ENCODE results near the gene SCLT1. TPM values are rescaled to one million over a fixed set of nuclear protein-coding genes. Genes with fewer than 3 reads are reported as not detected.

Gene SCLT1
- total RNA-seq, 1 experiment from 2014 or later: 14.3 TPM

GRCh38 chr4:129087516-129087915 is 5.8 kb downstream of the SCLT1 start (continued):
- TF ChIP-seq ZBTB21 (CRISPR knock-in tag; IDR thresholded peaks at IDR 0.05; ENCODE audit: borderline replicate concordance) (no peak), ELF4 (CRISPR knock-in tag; IDR thresholded peaks at IDR 0.05; ENCODE audit: low read depth) (no peak), NFYB (CRISPR knock-in tag; conservative IDR thresholded peaks at IDR 0.05; ENCODE audit: low read depth) (no peak), ZNF423 (CRISPR knock-in tag; IDR thresholded peaks at IDR 0.05) (no peak), E2F1 (CRISPR knock-in tag; IDR thresholded peaks at IDR 0.05) (no peak), E2F4 (CRISPR knock-in tag; IDR thresholded peaks at IDR 0.05; ENCODE audit: borderline replicate concordance, low read depth) (no peak), ZNF121 (CRISPR knock-in tag; IDR thresholded peaks at IDR 0.05) (no peak), STAT6 (CRISPR knock-in tag; conservative IDR thresholded peaks at IDR 0.05; ENCODE audit: low read depth) (no peak), RELA (CRISPR knock-in tag; IDR thresholded peaks at IDR 0.05; ENCODE audit: borderline replicate concordance) (no peak), MXD4 (CRISPR knock-in tag; IDR thresholded peaks at IDR 0.05; ENCODE audit: borderline replicate concordance) (no peak)

- no peak for TF ChIP-seq ZNF232 (CRISPR knock-in tag; IDR thresholded peaks at IDR 0.05)
- TF ChIP-seq KAT7 (CRISPR knock-in tag; IDR thresholded peaks at IDR 0.05; ENCODE audit: borderline replicate concordance): no peak
- TF ChIP-seq CDX4 (CRISPR knock-in tag; IDR thresholded peaks at IDR 0.05; ENCODE audit: borderline replicate concordance): no peak
- no peak for TF ChIP-seq ZNF138 (CRISPR knock-in tag; conservative IDR thresholded peaks at IDR 0.05)
- no peak for TF ChIP-seq HMGA2 (CRISPR knock-in tag; IDR thresholded peaks at IDR 0.05)
- DNase-seq (ENCODE audit: low spot score) (no peak), ATAC-seq (no peak)
- H3K27me3 Mint-ChIP-seq (ENCODE audit: low read depth): no peaks in the 10 kb centered on the region
- H3K4me3 Mint-ChIP-seq: no peak overlapping the region
- peaks cover 22% of the 10 kb centered on the region for H3K9me3 Mint-ChIP-seq
- ChIA-PET CTCF (no interaction called here), POLR2A (no interaction called here)
- H3K4me1 Mint-ChIP-seq: peaks cover 12% of the 10 kb centered on the region
- H3K36me3 Mint-ChIP-seq: peaks cover 21% of the 10 kb centered on the region
- H3K27ac Mint-ChIP-seq: no peak overlapping the region
These were observed 7.9 kb downstream of the SCLT1 start for GRCh38 chr4:129085472-129085871.

GRCh38 chr4:129082302-129082701 is 11.0 kb downstream of the SCLT1 start:
- ChIA-PET POLR2A (no interaction called here), CTCF (no interaction called here)
- DNase-seq (ENCODE audit: low spot score): no peak
- no peak overlapping the region for H3K27ac Mint-ChIP-seq
- no peak for ATAC-seq
- no peak overlapping the region for H3K4me3 Mint-ChIP-seq
- peaks cover 40% of the 10 kb centered on the region for H3K36me3 Mint-ChIP-seq
- H3K4me1 Mint-ChIP-seq: no peaks in the 10 kb centered on the region
- peaks cover 40% of the 10 kb centered on the region for H3K9me3 Mint-ChIP-seq
- H3K27me3 Mint-ChIP-seq (ENCODE audit: low read depth): no peaks in the 10 kb centered on the region
- TF ChIP-seq STAT6 (CRISPR knock-in tag; conservative IDR thresholded peaks at IDR 0.05; ENCODE audit: low read depth) (no peak), CREB1 (CRISPR knock-in tag; IDR thresholded peaks at IDR 0.05) (no peak), FOXP1 (CRISPR knock-in tag; IDR thresholded peaks at IDR 0.05; ENCODE audit: borderline replicate concordance) (no peak), NR2C2 (CRISPR knock-in tag; IDR thresholded peaks at IDR 0.05) (no peak), RELA (CRISPR knock-in tag; IDR thresholded peaks at IDR 0.05; ENCODE audit: borderline replicate concordance) (no peak), TEAD4 (CRISPR knock-in tag; IDR thresholded peaks at IDR 0.05) (no peak), ZNF317 (CRISPR knock-in tag; IDR thresholded peaks at IDR 0.05; ENCODE audit: borderline replicate concordance, low read depth) (no peak), EMX1 (CRISPR knock-in tag; IDR thresholded peaks at IDR 0.05) (no peak), ZNF219 (CRISPR knock-in tag; IDR thresholded peaks at IDR 0.05; ENCODE audit: borderline replicate concordance) (no peak), MYBL2 (CRISPR knock-in tag; IDR thresholded peaks at IDR 0.05) (no peak), GRHL2 (CRISPR knock-in tag; IDR thresholded peaks at IDR 0.05; ENCODE audit: insufficient replicate concordance, severe bottlenecking) (no peak), KAT7 (CRISPR knock-in tag; IDR thresholded peaks at IDR 0.05; ENCODE audit: borderline replicate concordance) (no peak), MAX (CRISPR knock-in tag; IDR thresholded peaks at IDR 0.05) (no peak), FOXJ3 (CRISPR knock-in tag; IDR thresholded peaks at IDR 0.05; ENCODE audit: borderline replicate concordance) (no peak), IRF2 (CRISPR knock-in tag; IDR thresholded peaks at IDR 0.05; ENCODE audit: borderline replicate concordance, low read depth) (no peak)

Data from WTC11 (cell line).